NCI-H2227 (cell line): ENCODE results near the gene SH2D7.

Source experiments
- DNase-seq: peaks from one replicate; lab custom pipeline; 2025; ENCODE audit not compliant: unreplicated experiment; lab: John Stamatoyannopoulos, UW

The SH2D7 gene

DNA sequence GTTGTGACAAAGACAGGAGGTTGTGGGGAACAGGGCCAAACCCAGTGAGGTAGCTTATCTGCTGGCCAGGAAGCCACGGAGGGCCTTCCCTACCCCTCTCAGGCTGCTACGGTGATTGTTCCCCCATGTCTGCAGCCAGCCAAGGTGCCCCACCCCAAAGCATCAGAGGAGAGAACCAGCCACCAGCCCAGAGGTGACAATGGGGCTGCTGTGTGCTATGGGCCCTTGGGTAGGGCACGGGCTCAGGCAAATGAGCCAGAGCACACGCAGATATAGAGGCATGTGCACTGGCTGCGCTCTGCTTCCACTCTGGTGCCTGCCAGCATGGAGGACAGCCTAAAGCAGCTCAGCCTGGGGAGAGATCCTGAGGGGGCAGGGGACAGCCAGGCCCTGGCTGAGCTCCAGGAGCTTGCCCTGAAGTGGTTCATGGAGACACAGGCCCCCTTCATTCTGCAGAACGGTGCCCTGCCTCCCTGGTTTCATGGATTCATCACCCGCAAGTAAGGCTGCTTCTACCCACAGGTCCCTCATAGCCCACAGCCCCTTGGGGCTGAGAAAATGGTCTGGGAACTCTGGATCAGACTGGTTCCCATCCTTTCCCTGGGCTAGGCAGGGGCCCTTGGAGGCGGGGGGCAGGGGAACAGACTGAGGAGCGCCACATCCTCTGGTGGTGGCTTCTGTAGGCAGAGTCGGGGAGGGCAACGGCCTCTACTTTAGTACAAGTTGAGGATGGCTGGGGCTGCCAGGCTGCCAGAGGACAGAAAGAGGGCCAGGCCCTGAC, at the start of gene SH2D7:
SH2D7 (plus strand) TSS at position 301 of the 781 bp plus-strand sequence; CDS start at position 325, 24 bp downstream.
- DNase-seq, result no peak

DNA sequence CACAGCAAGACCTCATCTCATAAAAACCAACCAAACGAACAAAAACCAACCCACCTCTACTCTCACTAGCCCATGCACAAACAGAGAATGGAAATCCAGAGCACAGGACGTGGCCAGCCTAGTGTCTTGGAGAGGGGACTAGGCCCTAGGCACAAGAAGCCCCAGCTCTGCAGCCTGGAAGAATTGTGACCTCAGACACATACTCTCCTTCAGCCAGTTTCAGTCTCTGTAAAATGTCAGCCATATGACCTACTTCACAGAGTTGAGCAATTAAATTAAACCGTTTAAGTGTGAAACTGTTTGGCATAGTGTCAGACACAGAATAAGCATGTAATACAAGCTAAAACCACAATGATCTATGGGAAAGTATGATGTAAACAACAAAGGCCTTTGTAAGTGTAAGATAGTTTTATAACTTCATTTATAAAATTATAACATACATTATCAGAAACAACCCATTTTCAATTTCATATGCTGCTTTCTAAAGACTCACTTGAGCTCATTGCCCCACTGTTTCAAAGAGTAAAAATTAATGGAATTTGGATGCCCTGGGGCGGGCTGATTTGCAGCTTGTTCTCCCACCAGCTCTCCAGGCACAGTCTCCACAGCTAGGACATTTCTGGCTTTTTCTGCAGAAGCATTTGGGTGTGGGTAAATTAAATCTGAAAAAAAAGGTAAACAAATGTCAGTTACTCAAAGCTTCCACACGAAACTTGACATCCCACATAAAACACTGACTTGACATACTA, 47.8 kb upstream of the SH2D7 start:
- no peak for DNase-seq

DNA sequence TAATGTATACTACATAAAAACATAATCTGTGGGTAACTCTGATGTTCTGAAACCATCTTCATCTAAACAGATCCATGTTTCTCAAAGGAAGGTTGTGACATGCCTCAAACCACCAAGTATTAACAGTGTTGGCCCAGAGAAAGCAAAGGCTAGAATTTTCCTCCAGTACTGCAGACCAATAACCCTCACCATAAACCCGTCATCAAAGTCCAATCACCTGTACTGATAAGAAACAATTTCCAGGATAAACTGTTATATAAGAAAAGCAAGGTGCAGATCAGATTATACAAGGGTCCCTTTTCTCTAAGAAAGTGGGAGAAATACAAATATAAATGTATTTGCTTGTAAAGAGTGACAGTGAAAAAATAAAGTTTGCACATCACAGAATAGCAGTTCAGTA, 47.2 kb upstream of the SH2D7 start:
- DNase-seq, result no peak

DNA sequence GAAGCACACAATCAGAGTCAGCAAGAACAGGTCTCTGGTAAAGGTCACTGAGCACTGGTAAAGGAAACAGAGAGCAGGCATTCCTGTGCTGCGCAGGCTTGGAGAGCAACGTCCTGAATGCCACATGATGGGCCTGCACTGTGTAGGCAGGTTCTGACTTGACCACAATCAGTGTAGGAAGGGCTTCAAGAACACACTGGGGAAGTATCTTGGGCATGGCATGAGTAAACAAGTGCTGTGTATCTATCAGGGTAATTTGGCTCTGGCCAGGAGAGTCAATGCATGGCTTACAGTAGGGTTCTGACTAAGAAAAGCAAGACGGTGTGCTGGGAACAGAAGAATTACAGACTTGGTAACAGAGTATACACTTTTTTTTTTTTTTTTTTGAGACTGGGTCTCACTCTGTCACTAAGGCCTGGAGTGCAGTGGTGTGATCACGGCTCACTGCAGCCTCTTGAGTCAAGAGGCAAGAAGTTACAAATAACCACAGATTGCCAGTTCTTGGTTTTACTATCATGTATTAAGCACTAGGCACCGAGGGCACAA, 45.5 kb upstream of the SH2D7 start:
- no peak for DNase-seq

DNA sequence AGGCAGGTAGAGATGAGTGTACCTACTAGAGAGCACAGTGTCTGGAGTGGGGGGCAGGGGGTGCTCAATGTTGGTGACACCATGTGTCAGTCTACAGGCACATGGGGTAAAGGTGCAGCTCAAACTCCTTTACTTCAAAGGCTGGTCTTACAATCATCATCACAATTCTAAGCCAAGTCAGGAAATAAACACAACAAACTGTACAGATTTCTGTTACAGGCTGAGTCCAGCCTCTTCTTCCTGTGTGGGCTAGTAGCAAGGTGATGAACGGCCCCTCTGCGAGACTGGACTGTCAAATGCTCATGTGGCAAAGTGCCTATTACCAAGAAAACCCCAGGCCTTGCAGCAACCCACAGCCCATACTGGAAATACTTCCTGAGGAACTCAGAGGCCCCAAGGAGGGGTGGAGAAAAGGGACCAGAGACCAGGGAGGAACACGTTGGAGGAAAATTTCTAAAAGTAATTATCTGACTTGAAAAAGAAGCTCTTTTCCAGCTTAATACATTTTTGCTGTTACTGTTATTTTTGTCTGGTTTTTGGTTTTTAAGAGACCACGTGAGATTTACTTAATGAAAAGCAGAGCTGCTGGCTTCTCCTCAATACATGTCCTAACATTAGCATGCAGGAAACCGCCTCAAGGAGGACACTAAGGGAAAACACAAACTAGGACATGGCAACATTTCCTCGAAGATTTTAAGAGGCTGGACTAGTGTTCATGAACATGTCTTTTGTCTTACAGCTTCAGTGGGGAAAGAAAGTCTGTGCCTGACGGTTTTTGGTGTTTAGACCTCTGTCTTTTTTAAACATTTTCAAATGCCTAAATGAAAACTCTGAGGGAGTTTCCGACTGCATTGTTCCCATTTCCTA, 44.4 kb upstream of the SH2D7 start:
- DNase-seq, result no peak

DNA sequence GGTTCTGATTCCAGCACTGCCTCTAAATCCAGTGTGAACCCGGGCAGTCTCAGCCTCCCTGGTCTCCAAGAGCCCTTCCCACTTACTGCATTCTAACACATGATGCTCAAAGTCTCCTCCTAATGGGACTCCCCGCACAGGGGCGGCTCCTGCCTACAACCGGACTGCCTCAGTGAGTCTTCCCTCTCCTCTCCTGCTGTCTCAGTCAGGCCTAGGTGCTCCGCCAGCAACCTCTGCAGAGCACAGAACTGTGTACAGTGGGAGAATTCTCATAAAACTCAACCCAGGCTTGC, 43.8 kb upstream of the SH2D7 start:
- no peak for DNase-seq

DNA sequence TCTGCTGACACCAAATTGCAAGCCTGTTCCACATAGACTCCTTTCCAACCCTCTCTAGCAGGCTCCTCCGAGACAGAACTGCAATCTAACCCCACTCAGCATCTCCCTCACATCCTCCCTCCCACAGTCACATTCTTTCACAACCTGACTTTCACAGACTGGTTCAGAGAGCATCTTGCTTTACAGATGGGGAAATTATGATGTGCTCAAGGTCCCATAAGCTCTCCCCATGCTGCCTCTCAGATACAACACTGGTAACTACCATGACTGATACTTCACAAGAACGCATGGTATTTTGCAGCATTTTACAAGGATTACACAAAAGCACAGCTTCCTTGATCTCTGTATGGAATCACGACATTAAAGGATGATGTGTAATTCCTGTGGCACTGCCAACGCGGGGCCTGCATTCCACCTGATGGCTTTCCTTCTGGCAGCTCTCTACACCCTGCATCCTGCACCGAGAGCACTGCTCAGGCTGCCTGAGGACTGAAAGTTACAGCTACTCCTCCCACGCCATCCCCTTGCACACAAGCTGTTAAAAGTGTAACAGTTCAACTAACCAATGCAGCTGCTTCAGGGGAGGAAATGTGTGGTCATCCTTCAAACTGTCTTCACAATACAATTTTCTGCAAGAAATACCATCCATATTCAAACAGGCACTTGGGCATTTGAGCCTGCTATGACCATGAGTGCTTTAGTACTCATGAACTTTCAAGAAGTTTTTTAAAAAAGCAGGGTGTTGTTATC, 42.5 kb upstream of the SH2D7 start:
- no peak for DNase-seq

DNA sequence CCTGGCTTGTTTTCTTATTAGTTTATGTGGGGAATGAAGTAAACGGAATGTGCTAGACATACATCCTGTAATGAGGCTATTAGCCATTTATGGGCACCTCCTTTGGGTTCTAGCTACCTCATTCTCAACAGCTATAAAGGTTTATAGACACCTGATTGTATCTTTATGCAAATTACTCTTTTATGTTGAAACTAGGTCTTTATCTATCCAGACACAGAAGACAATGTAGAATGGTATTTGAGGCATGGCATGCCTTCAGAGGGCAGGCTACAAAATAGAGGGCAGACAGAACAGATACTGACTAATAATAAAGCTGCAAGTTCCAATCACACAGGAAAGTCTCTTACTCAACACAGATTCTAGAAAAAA, 41.9 kb upstream of the SH2D7 start:
- DNase-seq, result no peak

DNA sequence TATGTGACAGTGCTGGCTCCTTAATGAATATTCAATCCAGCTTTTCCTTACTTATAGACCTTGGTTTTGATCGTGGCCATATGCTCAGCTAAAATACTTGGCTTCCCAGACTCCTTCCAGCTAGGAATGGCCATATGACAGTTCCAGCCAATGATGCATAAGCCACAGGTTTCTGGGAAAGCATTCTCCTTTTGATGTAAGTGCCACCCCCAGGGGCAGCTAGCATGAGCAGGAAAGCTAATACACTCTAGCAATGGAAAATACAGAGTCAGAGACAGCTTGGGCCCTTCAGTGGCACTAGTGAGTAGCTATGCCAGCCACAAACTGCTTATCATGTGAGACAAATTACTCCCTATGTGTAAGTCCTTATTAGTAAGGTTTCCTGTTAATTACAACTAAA, 41.5 kb upstream of the SH2D7 start:
- DNase-seq, result no peak

DNA sequence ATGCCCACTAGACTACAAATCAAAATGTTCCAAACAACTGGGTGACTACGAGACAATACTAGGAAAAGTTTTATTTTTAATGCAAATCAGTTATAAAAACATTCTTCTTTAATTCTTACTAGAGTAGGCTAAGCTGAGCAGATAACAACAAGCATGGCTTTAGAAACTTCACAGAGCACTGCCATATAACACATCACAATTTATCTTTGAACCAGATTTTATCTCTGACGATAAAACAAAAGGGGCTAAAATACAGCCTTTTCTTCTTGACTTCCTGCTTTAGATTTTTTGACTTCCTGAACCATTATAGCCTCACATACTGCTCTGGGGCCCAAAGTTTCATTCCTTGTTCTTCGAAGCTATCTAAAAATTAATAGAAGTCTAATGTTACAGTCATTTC, 40.8 kb upstream of the SH2D7 start:
- no peak for DNase-seq

DNA sequence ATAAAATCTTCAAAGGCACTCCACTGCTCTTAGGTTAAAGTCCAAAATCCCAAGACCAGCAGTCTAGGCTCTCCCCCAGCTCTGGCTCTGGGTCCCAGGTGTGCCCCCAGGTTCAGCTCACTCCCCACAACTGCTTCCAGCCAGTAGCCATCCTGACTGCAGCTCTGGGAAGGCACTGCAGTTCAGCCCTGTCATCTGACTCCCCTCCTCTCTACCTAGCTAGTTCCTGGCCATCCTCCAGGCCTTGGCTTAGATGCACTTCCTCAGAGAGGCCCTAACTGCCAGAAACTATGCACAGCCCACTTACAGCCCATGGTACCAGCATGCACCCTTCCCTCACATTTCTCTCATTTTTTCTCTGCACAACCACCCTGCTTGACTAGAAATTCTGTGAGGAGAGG, 40.4 kb upstream of the SH2D7 start:
- DNase-seq, result no peak

DNA sequence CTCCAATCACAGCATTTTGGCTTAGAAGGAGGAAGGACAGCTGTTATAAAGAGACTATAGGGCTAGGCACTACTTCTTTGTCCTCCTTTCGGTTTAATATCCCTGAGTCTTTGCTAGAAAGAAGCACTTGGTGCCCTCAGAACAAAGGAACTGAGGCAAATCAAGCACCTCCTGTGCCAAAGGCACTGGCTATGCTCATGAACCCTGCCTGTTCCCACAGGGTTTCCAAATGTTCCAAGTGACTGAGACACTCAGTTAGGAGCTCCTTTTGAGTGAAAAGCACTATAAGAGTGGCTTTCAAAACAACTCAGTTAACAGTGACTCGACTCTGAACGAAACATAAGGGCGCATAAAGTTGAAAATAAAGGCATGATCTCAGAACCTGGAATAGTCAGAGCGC, 39.8 kb upstream of the SH2D7 start:
- no peak for DNase-seq

DNA sequence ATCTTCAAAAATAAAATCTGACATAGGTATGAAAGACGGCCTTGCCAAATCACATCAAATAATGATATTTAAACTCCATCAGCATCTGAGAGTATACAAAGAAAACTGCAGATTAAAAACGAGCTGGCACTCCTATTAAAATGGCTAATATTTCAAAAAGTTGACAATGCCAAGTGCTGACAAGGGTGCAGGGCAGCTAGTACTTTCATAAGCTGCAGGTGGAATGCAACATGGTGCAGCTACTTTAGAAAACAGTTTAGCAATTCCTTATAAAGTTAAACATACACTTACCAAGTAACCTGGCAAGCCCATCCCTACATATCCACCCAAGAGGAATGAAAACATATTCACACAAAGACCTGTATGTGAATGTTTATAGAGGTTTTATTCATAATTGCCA, 37.8 kb upstream of the SH2D7 start:
- no peak for DNase-seq

DNA sequence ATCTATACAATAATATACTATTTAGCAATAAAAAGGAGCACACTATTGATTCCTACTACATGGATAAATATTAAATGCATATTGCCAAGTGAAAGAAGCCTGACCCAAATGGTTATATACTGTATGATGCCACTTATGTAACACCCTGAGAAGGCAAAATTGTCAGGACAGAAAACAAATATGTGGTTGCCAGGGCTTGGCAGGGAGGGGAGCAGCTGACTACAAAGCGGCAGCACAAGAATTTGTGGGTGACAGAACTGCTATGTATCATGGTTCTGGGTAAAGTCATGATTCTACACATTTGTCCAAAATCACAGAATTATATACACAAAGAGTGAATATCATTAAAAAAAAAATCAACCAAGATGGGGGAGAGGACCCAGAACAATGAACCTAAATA, 37.4 kb upstream of the SH2D7 start:
- DNase-seq, result no peak

DNA sequence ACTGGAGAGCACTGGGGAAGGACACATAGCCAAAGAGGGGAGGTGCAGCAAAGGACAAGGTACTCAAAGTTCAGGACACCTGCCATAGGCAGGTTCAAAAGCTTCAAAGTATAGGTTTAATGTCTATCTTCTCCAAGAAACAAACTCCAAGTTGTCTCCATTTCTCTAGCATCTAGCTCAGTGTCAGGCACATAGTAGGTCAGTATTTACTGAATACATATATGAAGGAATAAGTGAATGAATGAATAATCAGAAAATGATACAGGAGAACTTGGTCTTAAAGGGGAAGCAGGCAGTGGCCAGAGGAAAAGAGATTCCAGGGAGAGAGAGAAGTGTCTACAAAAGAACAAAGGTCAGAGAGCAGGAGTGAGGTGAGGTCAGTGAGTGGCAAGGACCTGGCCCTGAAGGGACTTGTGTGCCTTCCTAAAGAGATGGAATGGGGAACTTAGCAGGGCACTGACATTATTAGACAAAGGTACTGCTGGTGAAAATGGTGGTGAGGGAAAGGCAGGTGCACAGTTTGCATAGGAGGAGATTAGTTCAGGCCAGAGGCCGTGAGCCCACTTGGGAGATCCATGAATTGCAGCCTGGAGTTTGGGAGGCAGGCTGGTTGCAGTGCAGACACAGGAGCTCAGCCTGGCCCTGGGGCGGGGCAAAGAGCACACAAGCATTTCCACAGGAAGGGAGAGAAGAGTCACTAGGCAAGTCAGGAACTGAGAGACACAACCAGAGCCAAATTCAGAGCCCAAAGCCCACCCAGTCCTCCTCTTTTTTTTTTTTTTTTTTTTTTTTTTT, 36.2 kb upstream of the SH2D7 start:
- DNase-seq, result no peak

DNA sequence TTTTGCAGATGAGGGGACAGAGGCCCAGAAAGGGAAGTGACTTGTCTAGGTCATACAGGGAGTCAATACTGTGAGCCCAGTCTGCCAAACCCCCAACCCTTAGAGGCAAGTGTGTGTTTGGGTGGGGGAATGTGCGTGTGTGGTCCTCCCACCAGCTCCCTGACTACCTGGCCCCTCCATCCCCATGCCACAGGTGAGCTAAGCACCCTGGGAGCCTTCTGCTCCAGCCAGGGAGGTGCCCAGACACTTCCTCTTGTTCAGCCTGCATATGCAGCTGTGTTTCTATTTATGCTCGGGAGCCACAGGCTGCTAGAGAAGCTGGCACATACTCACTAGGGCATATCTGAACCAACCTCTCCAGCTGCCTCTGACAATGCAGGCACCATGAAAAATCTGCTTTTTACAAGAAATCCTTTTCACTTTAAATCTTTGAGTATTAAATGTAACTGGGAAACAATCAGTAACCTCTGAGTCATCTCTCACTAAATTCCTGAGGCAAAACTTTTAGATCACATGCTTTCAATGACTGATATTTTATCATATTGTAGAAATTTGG, 35.6 kb upstream of the SH2D7 start:
- no peak for DNase-seq

DNA sequence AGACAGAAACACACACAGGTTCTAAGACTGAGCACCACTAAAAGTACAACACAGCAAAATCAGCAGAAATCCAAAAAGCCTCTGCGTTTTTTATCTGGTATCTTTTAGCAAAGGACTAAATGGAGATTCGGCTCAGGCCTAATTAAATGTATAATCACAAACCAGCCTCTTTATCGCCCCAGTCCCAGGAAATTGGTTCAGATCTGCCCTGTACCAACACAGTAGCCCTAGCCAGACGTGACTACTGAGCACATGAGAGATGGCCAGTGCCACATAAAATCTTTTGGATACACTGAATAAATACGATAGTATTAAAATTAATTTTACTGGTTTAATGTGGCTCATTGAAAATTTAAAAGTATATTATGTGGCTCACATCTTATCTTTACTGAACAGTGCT, 34.6 kb upstream of the SH2D7 start:
- DNase-seq, result no peak

DNA sequence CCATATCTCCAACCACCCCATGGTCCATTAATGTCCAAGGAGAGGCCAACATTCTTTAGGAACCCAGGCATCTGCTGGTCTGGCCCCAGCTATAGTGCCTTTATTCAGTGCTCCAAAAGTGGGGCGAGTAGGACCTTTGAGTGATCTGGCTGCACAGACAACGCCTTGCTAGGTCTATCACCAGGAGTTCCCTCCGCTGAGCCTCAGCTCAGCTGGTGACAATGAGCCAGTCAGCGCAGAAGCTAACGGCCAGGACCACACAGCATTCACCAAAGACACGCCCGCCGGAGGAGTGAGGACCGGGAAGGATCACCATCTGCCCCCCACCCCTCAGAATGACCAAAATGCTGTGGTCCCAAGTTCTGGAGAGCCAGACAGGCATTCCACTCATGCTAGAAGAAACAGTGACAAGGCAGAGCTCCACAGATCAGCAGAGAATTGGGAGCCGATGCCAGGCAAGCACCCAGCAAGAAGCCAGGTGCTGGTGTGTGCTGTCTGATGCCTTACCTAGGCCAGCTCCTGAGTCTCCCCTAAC, 33.9 kb upstream of the SH2D7 start:
- DNase-seq, result no peak

DNA sequence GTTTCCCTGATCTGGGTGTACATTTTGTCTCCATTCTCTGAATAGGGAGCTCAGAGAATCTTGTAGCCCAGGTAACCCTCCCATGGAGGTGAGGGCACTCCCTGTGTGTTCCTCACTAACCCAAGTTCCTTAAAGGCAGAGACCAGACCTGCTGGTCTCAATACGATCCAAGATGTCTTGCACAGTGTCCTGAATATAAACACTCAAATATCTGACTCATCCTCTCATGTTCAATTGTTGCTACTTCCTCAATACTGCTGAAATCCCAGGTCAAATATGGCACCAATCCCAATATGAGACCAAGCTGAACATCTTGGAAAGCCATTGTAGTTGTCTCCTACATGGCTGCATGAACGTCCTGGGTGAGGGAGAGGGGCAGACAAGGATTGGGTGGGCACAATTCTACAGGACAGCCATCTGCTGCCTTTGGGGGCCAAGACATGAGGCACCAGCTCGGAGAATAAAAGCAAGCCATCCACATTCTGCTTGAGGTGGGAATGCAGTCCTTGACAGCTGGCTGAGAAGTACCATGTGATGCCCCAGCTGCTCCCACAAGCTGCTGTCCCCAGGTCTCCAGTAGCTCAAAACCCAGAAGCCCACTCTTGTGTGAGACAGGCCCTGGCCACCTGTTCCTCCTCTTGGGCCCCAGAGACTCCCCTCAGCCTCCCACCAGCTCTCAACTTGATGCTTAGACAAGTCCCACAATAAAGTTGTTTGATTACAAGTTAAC, 33.1 kb upstream of the SH2D7 start:
- DNase-seq, result no peak
